Central memory CD8-positive, alpha-beta T cell (primary cell): ENCODE results near the gene SLC16A11.
"Not testable (repeated sequence)": the region's sequence is repeated elsewhere in the genome, so short reads cannot be mapped to it uniquely, and the experiment has no call there.

Source experiments
- ATAC-seq: fragments of 150-1000 bp; cut with Tn5 transposase; replicated peaks from 2 replicates; pipeline ENCODE4 v1.10.0; 2022; ENCODE audit warnings: mild to moderate bottlenecking, moderate FRiP score, moderate number of reproducible peaks; ENCODE audit not compliant: poor library complexity, severe bottlenecking; ENCODE audit errors: extremely low read depth
- DNase-seq, 2 donors: peaks; one replicate each; pipeline ENCODE4 v3.0.0; 2021; ENCODE audit warnings: low spot score in 2 of 2
- H3K27ac Mint-ChIP-seq: one replicate; pipeline ENCODE4 v1.8.0; 2022; ENCODE audit warnings: low read depth, mild to moderate bottlenecking, moderate library complexity, mixed read lengths
- H3K27me3 Mint-ChIP-seq: one replicate; pipeline ENCODE4 v1.8.0; 2022; ENCODE audit warnings: mixed read lengths
- H3K36me3 Mint-ChIP-seq: one replicate; pipeline ENCODE4 v1.8.0; 2022; ENCODE audit warnings: mild to moderate bottlenecking, moderate library complexity, mixed read lengths; ENCODE audit not compliant: insufficient read depth
- H3K4me1 Mint-ChIP-seq: one replicate; pipeline ENCODE4 v1.8.0; 2022; ENCODE audit warnings: mixed read lengths
- H3K4me3 Mint-ChIP-seq: one replicate; pipeline ENCODE4 v1.8.0; 2022; ENCODE audit warnings: mild to moderate bottlenecking, moderate library complexity, mixed read lengths
- H3K9me3 Mint-ChIP-seq: one replicate; pipeline ENCODE4 v1.8.0; 2022; ENCODE audit warnings: mixed read lengths

SLC16A11 gene

DNA sequence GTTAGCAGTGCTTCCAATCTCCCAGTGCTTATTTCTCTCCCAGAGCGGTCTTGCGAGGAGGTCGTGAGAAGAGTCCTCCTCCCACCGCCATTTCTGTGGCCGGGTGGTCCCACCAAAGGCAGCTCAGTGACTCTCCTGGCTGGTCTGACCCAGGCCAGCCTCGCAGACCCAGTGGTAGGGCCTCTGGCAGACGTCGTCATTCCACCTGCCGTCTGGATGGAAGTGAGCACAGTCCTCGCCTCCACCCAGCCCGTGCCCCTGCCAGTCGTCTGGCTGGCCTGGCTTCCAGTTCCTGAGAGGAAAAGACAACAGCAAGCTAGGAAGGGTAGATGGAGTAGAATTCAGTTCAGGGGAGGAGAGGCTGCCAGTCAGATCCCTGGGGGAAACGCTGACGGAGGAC lies 31.0 kb upstream of the SLC16A11 start:
- H3K27ac Mint-ChIP-seq, result no peak overlapping the region
- no peaks in the 10 kb centered on the region for H3K27me3 Mint-ChIP-seq
- H3K36me3 Mint-ChIP-seq, result no peaks in the 10 kb centered on the region
- H3K4me3 Mint-ChIP-seq, result no peak overlapping the region
- H3K4me1 Mint-ChIP-seq, result peaks cover 2% of the 10 kb centered on the region
- H3K9me3 Mint-ChIP-seq, result no peaks in the 10 kb centered on the region
- ATAC-seq (no peak), DNase-seq (no peak)

DNA sequence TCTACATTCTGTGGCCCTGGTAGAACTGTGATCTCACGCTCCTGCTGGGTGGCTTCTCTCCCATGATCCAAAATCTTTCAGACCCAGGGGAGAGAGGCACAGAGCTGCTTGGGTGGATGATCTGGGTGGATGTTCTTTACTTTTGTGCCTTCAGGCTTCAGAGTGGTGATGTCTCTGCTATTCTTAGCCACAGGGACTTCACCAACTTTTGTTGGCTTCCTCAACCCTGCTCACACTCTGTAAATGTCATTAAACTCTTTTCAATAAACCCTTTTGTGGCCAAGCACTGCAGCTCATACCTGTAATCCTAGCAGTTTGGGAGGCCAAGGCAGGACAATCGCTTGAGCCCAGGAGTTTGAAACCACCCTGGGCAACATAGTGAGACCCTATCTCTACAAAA lies 28.5 kb upstream of the SLC16A11 start:
- no peaks in the 10 kb centered on the region for H3K4me1 Mint-ChIP-seq
- ATAC-seq, result no peak
- H3K4me3 Mint-ChIP-seq, result no peak overlapping the region
- peaks cover 3% of the 10 kb centered on the region for H3K36me3 Mint-ChIP-seq
- no peaks in the 10 kb centered on the region for H3K27me3 Mint-ChIP-seq
- peaks cover 10% of the 10 kb centered on the region for H3K9me3 Mint-ChIP-seq
- DNase-seq, result no peak
- H3K27ac Mint-ChIP-seq, result no peak overlapping the region

DNA sequence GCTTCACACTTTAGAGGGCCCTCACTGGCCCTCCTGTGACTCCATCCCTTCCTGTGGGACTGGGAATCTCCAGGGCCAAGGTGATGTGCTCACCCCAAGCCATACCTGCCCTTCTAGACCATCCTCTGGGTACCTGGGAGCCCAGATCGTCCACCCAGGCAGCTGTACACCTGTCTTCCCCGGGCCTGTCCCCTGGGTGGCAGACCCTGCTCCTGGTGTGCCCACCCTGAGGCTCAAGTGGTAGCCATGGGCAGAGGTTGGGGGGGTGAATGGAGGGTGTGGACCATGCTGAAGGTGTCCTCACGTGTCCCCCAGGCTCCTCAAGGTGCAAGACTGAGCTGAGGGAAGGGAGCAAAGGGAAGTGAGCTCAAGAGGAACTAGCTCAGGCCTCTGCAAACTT lies 26.8 kb upstream of the SLC16A11 start:
- no peak for DNase-seq
- peaks cover 10% of the 10 kb centered on the region for H3K9me3 Mint-ChIP-seq
- no peak overlapping the region for H3K27ac Mint-ChIP-seq
- no peaks in the 10 kb centered on the region for H3K27me3 Mint-ChIP-seq
- ATAC-seq, result no peak
- peaks cover 3% of the 10 kb centered on the region for H3K36me3 Mint-ChIP-seq
- H3K4me1 Mint-ChIP-seq, result no peaks in the 10 kb centered on the region
- no peak overlapping the region for H3K4me3 Mint-ChIP-seq

DNA sequence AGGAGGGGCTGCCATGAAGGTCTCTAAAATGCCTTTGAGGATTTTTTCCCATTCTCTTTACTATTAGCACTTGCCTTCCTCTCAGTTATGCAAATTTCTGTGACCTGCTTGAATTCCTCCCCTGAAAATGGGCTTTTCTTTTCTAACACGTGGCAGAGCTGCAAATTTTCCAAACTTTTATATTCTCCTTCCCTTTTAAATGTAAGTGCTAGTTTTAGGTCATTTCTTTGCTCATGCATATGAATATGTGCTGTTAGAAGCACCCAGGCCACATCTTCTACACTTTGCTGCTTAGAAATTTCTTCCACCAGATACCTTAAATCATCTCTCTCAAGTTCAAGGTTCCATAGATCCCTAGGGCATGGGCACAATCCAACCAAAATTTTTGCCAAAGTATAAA lies 24.4 kb upstream of the SLC16A11 start:
- Mint-ChIP-seq H3K4me1 (no peaks in the 10 kb centered on the region), H3K9me3 (peaks cover 10% of the 10 kb centered on the region), H3K27ac (no peak overlapping the region), H3K4me3 (no peak overlapping the region), H3K36me3 (peaks cover 3% of the 10 kb centered on the region), H3K27me3 (peaks cover 11% of the 10 kb centered on the region)
- DNase-seq (no peak), ATAC-seq (no peak)

DNA sequence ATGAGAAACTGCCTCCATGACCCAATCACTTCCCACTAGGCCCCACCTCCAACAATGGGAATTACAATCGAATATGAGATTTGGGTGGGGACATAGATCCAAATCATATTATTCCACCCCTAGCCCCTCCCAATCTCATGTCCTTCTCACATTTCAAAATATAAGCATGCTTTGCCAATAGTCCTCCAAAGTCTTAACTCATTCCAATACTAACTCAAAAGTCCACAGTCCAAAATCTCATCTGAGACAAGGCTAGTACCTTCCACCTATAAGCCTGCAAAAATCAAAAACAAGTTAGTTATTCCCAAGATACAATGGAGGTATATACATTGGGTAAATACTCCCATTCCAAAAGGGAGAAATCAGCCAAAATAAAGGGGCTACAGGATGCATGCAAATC lies 23.3 kb upstream of the SLC16A11 start:
- Mint-ChIP-seq H3K4me1 (no peaks in the 10 kb centered on the region), H3K4me3 (no peak overlapping the region), H3K27ac (no peak overlapping the region), H3K9me3 (peaks cover 10% of the 10 kb centered on the region), H3K27me3 (peaks cover 20% of the 10 kb centered on the region), H3K36me3 (peaks cover 3% of the 10 kb centered on the region)
- DNase-seq (no peak), ATAC-seq (no peak)

DNA sequence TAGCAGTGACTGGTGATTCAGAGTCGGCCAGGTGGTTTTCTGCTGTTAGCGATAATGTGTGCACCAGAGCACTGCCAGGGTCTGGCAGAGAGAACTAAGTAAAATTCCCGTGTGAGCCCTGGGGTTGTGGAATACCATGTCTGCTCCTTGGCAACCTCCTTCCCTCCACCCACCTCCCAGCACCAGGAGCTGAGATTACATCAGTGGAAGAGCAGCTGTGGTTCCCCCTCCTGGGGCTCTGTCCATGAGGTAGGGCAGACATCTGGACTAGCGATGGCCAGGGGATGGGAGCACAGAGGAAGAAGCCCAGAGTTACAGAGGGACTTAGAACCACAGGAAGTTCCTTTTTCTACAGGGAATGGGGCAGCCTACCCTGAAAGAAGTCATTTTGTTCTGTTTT lies 20.4 kb upstream of the SLC16A11 start:
- ATAC-seq (no peak), DNase-seq (no peak)
- H3K36me3 Mint-ChIP-seq, result peaks cover 3% of the 10 kb centered on the region
- no peak overlapping the region for H3K4me3 Mint-ChIP-seq
- peaks cover 41% of the 10 kb centered on the region for H3K27me3 Mint-ChIP-seq
- H3K4me1 Mint-ChIP-seq, result no peaks in the 10 kb centered on the region
- H3K9me3 Mint-ChIP-seq, result peaks cover 10% of the 10 kb centered on the region
- no peak overlapping the region for H3K27ac Mint-ChIP-seq

DNA sequence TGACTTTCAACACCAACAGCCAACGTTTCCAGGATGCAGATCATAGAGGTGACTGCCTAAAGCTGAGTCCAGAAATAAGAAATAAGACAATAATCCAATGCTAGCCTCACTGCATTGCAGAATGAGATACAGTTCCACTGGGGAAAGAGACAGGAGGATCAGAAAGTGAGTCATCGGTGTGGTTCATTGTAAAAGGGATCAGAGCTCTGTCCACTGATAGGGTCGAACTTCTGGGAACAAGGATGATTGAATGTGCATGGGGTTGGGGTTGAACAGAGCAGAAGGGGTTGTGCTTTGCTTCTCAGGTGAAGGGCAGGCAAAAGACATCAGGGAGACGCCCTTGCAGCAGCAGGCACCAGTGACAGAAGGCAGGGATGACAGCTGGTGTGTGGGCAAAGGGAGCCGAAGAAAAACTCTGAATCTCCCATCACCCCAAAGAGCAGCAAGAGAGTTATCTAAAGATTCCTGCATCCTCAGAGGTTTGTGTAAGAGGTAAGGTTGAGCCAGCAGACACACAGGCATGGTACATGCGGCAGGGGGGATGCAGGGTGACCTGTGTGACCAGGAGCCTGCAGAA lies 19.7 kb upstream of the SLC16A11 start:
- no peaks in the 10 kb centered on the region for H3K4me1 Mint-ChIP-seq
- no peak overlapping the region for H3K27ac Mint-ChIP-seq

DNA sequence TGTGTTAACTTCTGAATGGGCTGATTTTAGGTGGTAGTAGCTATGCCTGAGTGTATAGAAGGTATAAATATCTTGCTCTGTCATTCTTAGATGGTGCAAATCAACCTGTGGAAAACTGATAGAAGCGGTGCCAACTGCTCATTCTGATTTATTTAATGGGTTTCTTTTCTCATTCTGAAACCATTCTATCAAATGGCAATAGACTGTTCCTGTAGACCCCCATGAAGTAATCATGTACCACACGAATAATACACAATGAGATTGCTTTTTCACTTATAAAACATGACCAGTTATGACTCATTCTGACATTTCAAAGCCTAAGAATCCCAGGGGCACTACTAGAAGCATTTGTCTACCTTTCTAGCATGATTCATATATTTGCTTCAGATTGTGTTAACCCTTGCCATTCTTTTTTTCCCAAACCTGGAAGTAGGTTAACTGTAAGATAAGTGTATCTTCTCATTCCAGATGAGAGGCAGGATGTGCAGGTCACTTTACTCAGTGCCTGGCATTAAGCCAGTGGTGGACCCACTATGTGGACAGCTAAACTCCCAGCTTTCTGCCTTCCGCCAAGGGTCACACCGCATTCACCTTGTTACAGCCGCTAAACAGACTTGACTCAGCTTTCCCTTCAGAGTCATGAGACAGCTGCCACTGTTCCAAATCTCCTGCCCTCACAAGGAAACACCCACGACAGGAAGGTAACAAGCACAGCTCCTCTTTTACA lies 16.4 kb upstream of the SLC16A11 start:
- DNase-seq (no peak), ATAC-seq (no peak)
- no peak overlapping the region for H3K4me3 Mint-ChIP-seq
- H3K4me1 Mint-ChIP-seq, result no peaks in the 10 kb centered on the region
- H3K36me3 Mint-ChIP-seq, result no peaks in the 10 kb centered on the region
- no peak overlapping the region for H3K27ac Mint-ChIP-seq
- no peaks in the 10 kb centered on the region for H3K9me3 Mint-ChIP-seq
- H3K27me3 Mint-ChIP-seq, result peaks cover 41% of the 10 kb centered on the region

More for the DNA sequence above, 19.7 kb upstream of the SLC16A11 start:
- no peak overlapping the region for H3K4me3 Mint-ChIP-seq
- peaks cover 3% of the 10 kb centered on the region for H3K36me3 Mint-ChIP-seq
- H3K9me3 Mint-ChIP-seq, result peaks cover 7% of the 10 kb centered on the region
- DNase-seq (no peak), ATAC-seq (no peak)
- peaks cover 41% of the 10 kb centered on the region for H3K27me3 Mint-ChIP-seq

DNA sequence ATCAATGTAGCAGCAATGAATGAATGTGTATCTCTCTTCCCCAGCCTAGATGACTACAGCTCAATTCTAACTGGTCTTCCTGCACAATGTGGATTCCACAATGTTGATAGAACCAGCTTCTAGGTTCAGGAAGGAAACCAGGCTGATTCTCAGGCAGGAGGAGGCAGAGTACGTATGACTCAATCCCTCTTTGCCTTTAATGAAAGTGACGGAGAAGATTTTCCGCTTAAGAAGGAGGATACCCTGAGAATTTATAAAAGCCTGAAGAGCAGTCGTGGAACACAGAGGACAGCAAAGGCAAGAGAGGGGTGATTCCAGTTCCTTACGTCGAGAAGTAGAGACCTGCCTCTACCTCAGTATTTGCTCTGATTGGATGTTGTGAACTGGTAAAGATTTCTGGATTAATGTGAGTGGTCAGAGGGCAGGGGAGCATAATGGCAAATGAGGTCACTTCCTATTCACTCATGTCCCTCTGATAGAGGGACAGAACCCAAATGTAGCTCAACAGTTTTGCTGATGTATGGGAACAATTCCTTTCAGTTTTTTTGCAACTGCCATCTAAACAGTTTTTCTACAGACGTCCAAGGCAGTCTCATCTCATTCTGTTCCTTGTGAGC lies 15.0 kb upstream of the SLC16A11 start:
- H3K36me3 Mint-ChIP-seq, result no peaks in the 10 kb centered on the region
- H3K4me3 Mint-ChIP-seq, result no peak overlapping the region
- H3K27me3 Mint-ChIP-seq, result peaks cover 37% of the 10 kb centered on the region
- no peak overlapping the region for H3K27ac Mint-ChIP-seq
- no peak for ATAC-seq
- DNase-seq, result no peak
- no peaks in the 10 kb centered on the region for H3K4me1 Mint-ChIP-seq
- no peaks in the 10 kb centered on the region for H3K9me3 Mint-ChIP-seq

DNA sequence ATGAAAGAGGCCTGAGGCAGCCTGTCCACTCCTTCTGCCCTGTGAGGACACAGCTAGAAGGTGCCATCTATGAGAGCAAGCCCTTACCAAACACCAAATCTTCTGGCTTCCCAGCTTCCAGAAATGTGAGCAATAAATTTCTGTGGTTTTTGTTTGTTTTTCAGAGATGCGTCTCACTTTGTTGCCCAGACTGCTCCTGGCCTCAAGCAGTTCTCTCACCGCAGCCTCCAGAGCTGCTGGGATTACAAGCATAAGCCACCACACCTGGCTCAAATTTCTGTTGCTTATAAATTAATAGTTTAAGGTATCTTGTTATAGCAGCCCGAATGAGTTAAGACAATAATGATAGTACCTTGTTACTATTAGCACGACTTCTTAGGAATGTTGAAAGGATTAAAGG lies 12.5 kb upstream of the SLC16A11 start:
- Mint-ChIP-seq H3K4me1 (peaks cover 5% of the 10 kb centered on the region), H3K4me3 (no peak overlapping the region), H3K27me3 (peaks cover 12% of the 10 kb centered on the region)

DNA sequence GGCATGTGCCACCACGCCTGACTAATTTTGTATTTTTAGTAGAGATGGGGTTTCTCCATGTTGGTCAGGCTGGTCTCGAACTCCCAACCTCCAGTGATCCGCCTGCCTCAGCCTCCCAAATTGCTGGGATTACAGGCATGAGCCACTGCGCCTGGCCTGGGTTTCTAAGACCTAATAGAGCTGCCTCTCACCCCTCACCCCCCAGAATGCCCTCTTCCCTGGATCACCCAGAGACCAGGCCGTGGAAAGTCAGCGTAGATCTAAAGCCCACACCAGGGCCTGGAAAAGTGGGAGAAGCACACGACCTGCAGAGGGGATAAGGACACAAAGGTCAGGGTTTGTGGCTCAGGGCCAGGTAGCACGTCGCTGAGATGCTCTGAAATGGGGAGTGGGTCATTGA lies 6.7 kb upstream of the SLC16A11 start:
- H3K27ac Mint-ChIP-seq, DNase-seq, ATAC-seq, H3K36me3 Mint-ChIP-seq, H3K9me3 Mint-ChIP-seq, H3K27me3 Mint-ChIP-seq, H3K4me3 Mint-ChIP-seq: not testable (repeated sequence)
- H3K4me1 Mint-ChIP-seq, result peaks cover 24% of the 10 kb centered on the region

More for the DNA sequence above, 12.5 kb upstream of the SLC16A11 start:
- no peaks in the 10 kb centered on the region for H3K36me3 Mint-ChIP-seq
- no peaks in the 10 kb centered on the region for H3K9me3 Mint-ChIP-seq
- DNase-seq (no peak), ATAC-seq (no peak)
- H3K27ac Mint-ChIP-seq, result no peak overlapping the region

DNA sequence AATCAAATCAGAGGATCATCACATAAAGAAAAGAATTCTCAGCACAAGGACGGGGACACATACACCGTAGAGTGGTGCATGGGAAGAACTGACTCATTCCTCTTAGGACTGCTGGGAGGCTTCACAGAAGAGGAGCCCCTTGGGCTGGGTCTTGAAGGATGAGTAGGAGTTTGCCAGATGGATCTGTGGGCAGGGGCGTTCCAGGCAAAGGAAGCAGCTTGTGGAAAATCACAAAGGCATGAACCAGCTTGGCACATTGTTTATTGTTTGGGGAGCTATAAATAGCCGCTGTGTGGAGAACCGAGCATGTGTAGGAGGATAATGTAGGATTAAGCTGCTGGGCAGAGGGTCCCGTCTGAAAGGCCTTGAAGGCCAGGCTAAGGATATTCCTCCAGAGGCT lies 5.1 kb upstream of the SLC16A11 start:
- ATAC-seq (no peak), DNase-seq (no peak)
- Mint-ChIP-seq H3K4me3 (no peak overlapping the region), H3K27ac (no peak overlapping the region), H3K4me1 (peaks cover 24% of the 10 kb centered on the region), H3K9me3 (no peaks in the 10 kb centered on the region), H3K27me3 (no peaks in the 10 kb centered on the region), H3K36me3 (peaks cover 2% of the 10 kb centered on the region)

DNA sequence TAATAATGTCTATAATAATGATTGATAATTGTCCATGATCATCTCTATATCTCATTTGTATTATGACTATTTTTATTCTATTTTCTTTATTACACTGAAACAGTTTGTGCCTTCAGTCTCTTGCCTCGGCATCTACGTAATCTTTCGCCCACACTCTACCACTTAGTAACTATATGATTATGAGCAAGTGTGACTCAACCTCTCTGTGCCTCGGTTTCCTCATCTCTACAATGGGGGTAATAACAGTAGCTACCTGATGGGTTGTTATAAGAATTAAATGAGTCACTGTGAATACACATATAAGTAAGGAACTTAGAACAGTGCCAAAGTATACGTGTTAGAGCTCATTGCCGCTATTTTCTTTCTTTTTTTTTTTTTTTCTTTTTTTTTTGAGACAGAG lies 3.7 kb upstream of the SLC16A11 start:
- DNase-seq, result no peak
- Mint-ChIP-seq H3K4me3 (peak overlapping the region; percentile 79), H3K27ac (peak overlapping the region; percentile 60), H3K27me3 (no peaks in the 10 kb centered on the region), H3K9me3 (no peaks in the 10 kb centered on the region), H3K36me3 (peaks cover 2% of the 10 kb centered on the region), H3K4me1 (peaks cover 29% of the 10 kb centered on the region)
- no peak for ATAC-seq
